Smooth muscle cell (in vitro differentiated cells): Measurements from ENCODE around the gene DALRD3. TPM values are rescaled to one million over a fixed set of nuclear protein-coding genes. Genes with fewer than 3 reads are reported as not detected.

Experiments
- DNase-seq: peaks from one replicate; lab custom pipeline; 2025; ENCODE audit not compliant: unreplicated experiment; lab: John Stamatoyannopoulos, UW
- H2AFZ ChIP-seq: fragments of 200-600 bp; sonication (generic); 2 replicates; pipeline ENCODE4 v1.6.0; 2016; ENCODE audit warnings: antibody characterized with exemption, low read depth, mild to moderate bottlenecking
- H3F3A ChIP-seq: fragments of 200-600 bp; sonication (generic); 2 replicates; pipeline ENCODE4 v1.6.0; 2017; ENCODE audit warnings: antibody characterized with exemption, low read depth
- H3K27ac ChIP-seq: fragments of 200-600 bp; sonication (generic); 2 replicates; pipeline ENCODE4 v1.5.1; 2016; ENCODE audit warnings: low read depth, mild to moderate bottlenecking
- H3K27me3 ChIP-seq: fragments of 200-600 bp; sonication (generic); 2 replicates; pipeline ENCODE4 v1.6.1; 2016; ENCODE audit warnings: low read depth, mild to moderate bottlenecking
- H3K36me3 ChIP-seq: fragments of 200-600 bp; sonication (generic); 2 replicates; pipeline ENCODE4 v1.5.1; 2016; ENCODE audit warnings: low read depth
- H3K4me1 ChIP-seq: fragments of 200-600 bp; sonication (generic); 2 replicates; pipeline ENCODE4 v1.5.1; 2016; ENCODE audit warnings: low read depth
- H3K4me2 ChIP-seq: fragments of 200-600 bp; sonication (generic); 2 replicates; pipeline ENCODE4 v1.6.0; 2016; ENCODE audit warnings: mild to moderate bottlenecking
- H3K4me3 ChIP-seq: fragments of 200-600 bp; sonication (generic); 2 replicates; pipeline ENCODE4 v1.5.1; 2016; ENCODE audit warnings: mild to moderate bottlenecking
- H3K79me2 ChIP-seq: fragments of 200-600 bp; sonication (generic); 2 replicates; pipeline ENCODE4 v1.6.0; 2016; ENCODE audit warnings: low read depth, mild to moderate bottlenecking
- H3K9ac ChIP-seq: fragments of 200-600 bp; sonication (generic); 2 replicates; pipeline ENCODE4 v1.6.0; 2016; ENCODE audit warnings: low read depth
- H3K9me3 ChIP-seq: fragments of 200-600 bp; sonication (generic); replicated peaks from 2 replicates; pipeline ENCODE4 v1.5.1; 2016; ENCODE audit warnings: low read depth
- H4K20me1 ChIP-seq: fragments of 200-600 bp; sonication (generic); 2 replicates; pipeline ENCODE4 v1.6.0; 2016; ENCODE audit warnings: low read depth
- WGBS: methylation state at CpG from one replicate; pipeline ENCODE4 v1.1.7; 2016; ENCODE audit warnings: low lambda C conversion rate; 5-methylcytosine and 5-hydroxymethylcytosine counted together
- polyA plus RNA-seq: library from polyadenylated mRNA; unstranded; fragments of >200 nt; fragmentation: Nextera tagmentation; extraction: Ambion mirVana; gene quantifications from 2 replicates; pipeline ENCODE4 v1.2.1, GENCODE V29; 2016
- total RNA-seq: library from RNA; depleted of rRNA; stranded (reverse); fragments of >200 nt; gene quantifications from 2 replicates; pipeline ENCODE4 v1.2.3, GENCODE V29; 2014
- TF ChIP-seq, protein P1 (sequence below): fragments of 200-600 bp; sonication (generic); IDR thresholded peaks from 2 replicates; pipeline ENCODE4 v1.5.1; 2017; ENCODE audit warnings: borderline replicate concordance, mild to moderate bottlenecking, antibody characterized with exemption; ENCODE audit not compliant: insufficient read depth, poor library complexity, severe bottlenecking

DALRD3 gene
- total and polyA plus RNA-seq, 2 experiments from 2014 or later: 35.6 to 39.0 TPM

DNA sequence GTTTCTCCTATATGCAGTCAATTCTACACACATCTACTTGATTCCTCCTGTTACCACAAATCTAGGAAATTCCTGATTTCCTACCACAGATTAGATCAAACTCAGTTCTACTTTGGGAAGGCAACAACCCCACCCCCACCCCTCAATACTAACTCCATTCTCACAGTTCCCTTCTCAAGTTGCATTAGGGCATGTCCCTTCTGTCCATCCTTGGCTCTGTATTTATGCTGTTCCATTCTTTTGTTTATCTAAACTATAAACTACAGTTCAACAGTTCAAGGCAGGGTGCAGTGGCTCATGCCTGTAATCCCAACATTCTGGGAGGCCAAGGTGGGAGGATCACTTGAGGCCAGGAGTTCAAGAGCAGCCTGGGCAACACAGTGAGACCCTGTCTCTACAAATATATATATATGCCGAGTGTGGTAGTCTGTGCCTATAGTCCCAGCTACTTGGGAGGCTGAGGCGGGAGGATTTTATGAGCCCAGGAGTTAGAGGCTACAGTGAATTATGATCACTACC is 36.0 kb upstream of the DALRD3 start:
- 100% methylated on average over 2 of the region's 2 CpGs for WGBS
- no peaks in the 10 kb centered on the region for H3F3A ChIP-seq
- H3K9ac ChIP-seq: no peak overlapping the region
- H3K4me2 ChIP-seq: no peak overlapping the region
- H3K27ac ChIP-seq: no peak overlapping the region
- H4K20me1 ChIP-seq: peaks cover 59% of the 10 kb centered on the region
- H3K36me3 ChIP-seq: peaks cover 11% of the 10 kb centered on the region
- peaks cover 23% of the 10 kb centered on the region for H3K79me2 ChIP-seq
- H3K4me1 ChIP-seq: no peaks in the 10 kb centered on the region
- no peaks in the 10 kb centered on the region for H3K27me3 ChIP-seq
- TF ChIP-seq, protein P1, sequence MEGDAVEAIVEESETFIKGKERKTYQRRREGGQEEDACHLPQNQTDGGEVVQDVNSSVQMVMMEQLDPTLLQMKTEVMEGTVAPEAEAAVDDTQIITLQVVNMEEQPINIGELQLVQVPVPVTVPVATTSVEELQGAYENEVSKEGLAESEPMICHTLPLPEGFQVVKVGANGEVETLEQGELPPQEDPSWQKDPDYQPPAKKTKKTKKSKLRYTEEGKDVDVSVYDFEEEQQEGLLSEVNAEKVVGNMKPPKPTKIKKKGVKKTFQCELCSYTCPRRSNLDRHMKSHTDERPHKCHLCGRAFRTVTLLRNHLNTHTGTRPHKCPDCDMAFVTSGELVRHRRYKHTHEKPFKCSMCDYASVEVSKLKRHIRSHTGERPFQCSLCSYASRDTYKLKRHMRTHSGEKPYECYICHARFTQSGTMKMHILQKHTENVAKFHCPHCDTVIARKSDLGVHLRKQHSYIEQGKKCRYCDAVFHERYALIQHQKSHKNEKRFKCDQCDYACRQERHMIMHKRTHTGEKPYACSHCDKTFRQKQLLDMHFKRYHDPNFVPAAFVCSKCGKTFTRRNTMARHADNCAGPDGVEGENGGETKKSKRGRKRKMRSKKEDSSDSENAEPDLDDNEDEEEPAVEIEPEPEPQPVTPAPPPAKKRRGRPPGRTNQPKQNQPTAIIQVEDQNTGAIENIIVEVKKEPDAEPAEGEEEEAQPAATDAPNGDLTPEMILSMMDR: no peak
- H2AFZ ChIP-seq: no peak overlapping the region
- no peak for DNase-seq
- H3K4me3 ChIP-seq: no peak overlapping the region
- H3K9me3 ChIP-seq: no peaks in the 10 kb centered on the region

DNA sequence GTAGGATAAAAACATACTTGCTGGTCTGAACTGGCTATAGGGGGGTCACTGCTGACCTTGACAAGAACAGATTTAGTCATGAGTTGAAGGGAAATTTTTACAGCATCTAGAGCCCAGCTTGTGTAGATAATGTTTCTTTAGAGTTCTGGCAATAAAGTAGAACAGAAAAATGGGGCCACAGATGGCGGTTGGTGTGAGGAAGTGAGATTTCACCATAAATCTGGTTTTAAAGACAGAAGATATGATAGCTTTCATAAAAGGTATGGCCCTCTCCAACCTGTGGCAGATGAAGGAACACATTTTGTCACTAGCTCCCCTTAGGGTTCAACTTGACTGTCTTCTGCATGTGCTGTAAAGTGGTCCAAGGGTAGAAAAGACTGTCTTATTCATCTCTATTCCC is 35.2 kb upstream of the DALRD3 start:
- Histone ChIP-seq H3F3A (no peaks in the 10 kb centered on the region), H4K20me1 (peaks cover 57% of the 10 kb centered on the region), H2AFZ (no peak overlapping the region), H3K4me3 (no peak overlapping the region), H3K9ac (no peak overlapping the region), H3K27me3 (no peaks in the 10 kb centered on the region), H3K79me2 (peaks cover 29% of the 10 kb centered on the region), H3K36me3 (peaks cover 11% of the 10 kb centered on the region), H3K4me1 (no peaks in the 10 kb centered on the region), H3K27ac (no peak overlapping the region), H3K4me2 (no peak overlapping the region), H3K9me3 (no peaks in the 10 kb centered on the region)
- TF ChIP-seq, protein P1: no peak
- 90% methylated on average over 1 of the region's 1 CpG for WGBS
- no peak for DNase-seq

DNA sequence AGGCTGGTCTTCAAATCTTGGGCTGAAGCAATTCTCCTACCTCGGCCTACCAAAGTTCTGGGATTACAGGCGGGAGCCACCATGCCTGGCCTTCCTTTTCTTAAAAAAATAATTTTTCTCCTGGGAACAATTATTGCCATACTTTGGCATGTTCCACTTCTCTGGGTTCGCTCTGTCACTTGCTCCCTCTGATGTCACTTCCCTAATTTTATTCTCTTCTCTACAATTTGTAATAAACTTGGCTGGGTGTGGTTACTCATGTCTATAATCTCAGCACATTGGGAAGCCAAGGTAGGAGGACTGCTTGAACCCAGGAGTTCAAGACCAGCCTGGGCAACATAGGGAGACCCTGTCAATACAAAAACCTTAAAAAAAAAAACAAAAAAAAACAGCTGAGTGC is 16.9 kb upstream of the DALRD3 start:
- Histone ChIP-seq H3F3A (peaks cover 11% of the 10 kb centered on the region), H3K4me1 (no peaks in the 10 kb centered on the region), H3K9me3 (no peaks in the 10 kb centered on the region), H3K9ac (no peak overlapping the region), H3K27ac (no peak overlapping the region), H3K4me3 (no peak overlapping the region), H3K27me3 (no peaks in the 10 kb centered on the region), H4K20me1 (no peaks in the 10 kb centered on the region), H2AFZ (no peak overlapping the region), H3K36me3 (no peaks in the 10 kb centered on the region), H3K4me2 (no peak overlapping the region), H3K79me2 (no peaks in the 10 kb centered on the region)
- TF ChIP-seq, protein P1: no peak
- no peak for DNase-seq
- 100% methylated on average over 3 of the region's 3 CpGs for WGBS

DNA sequence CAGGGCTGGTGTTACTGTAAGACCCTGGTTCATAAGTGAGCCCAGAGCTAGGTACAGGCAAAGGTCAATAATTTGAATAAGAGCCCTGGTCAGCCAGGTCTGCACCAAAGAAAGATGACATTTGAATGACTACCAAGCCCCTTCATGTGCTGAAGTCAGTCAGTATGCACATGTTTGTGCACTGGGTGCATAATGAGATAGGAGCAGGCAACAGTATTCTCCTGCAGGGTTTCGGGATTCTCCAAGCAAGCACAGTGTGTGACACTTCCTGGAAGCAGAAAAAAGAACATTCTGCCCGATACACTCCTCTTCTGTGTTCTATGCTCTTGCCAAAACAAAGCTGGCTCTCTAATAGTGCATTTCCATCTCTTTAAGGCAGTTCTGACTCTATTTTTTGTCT is 16.3 kb upstream of the DALRD3 start:
- Histone ChIP-seq H3K27ac (no peak overlapping the region), H3F3A (peaks cover 17% of the 10 kb centered on the region), H2AFZ (no peak overlapping the region), H3K36me3 (no peaks in the 10 kb centered on the region), H4K20me1 (no peaks in the 10 kb centered on the region), H3K9me3 (no peaks in the 10 kb centered on the region), H3K27me3 (no peaks in the 10 kb centered on the region), H3K79me2 (no peaks in the 10 kb centered on the region), H3K4me1 (no peaks in the 10 kb centered on the region), H3K4me3 (no peak overlapping the region), H3K9ac (no peak overlapping the region), H3K4me2 (no peak overlapping the region)
- no peak for DNase-seq
- TF ChIP-seq, protein P1: no peak
- WGBS: 100% methylated on average over 2 of the region's 2 CpGs
